Nephron (organoid): Measurements from ENCODE around the gene CSAD.

Experiments
- H3K27ac Mint-ChIP-seq, 3 experiments: 2 replicates each; pipeline ENCODE4 v1.8.0; 2020; ENCODE audit warnings: mixed read lengths in 3 of 3, mild to moderate bottlenecking in 2 of 3, moderate library complexity in 1 of 3
- H3K27me3 Mint-ChIP-seq: 2 replicates; pipeline ENCODE4 v1.8.0; 2021; ENCODE audit warnings: low read depth, mild to moderate bottlenecking, moderate library complexity, mixed read lengths
- H3K36me3 Mint-ChIP-seq: 2 replicates; pipeline ENCODE4 v1.8.0; 2020; ENCODE audit warnings: low read depth, mixed read lengths
- H3K4me1 Mint-ChIP-seq: 2 replicates; pipeline ENCODE4 v1.8.0; 2020; ENCODE audit warnings: mixed read lengths
- H3K4me3 Mint-ChIP-seq, 3 experiments: 2 replicates each; pipeline ENCODE4 v1.8.0; 2020; ENCODE audit warnings: mild to moderate bottlenecking in 3 of 3, mixed read lengths in 3 of 3, moderate library complexity in 2 of 3
- H3K9me3 Mint-ChIP-seq: 2 replicates; pipeline ENCODE4 v1.8.0; 2020; ENCODE audit warnings: mixed read lengths
- CTCF ChIP-seq, 3 experiments: fragments of 200-600 bp; sonication (generic); IDR thresholded peaks; one replicate each; pipeline ENCODE4 v1.5.0; 2021; ENCODE audit warnings: antibody characterized with exemption in 3 of 3; ENCODE audit not compliant: unreplicated experiment in 3 of 3

CSAD gene

GRCh38 chr12:53222806-53223261 lies 42.1 kb upstream of the CSAD start:
- no peak for TF ChIP-seq CTCF (IDR thresholded peaks at IDR 0.05; ENCODE audit: unreplicated experiment in 3 of 3)

GRCh38 chr12:53222170-53222721 lies 41.5 kb upstream of the CSAD start:
- H3K27ac Mint-ChIP-seq = peak overlapping the region; percentile 87 to 98 (median 97)
- peak overlapping the region; percentile 76 to 81 (median 79) for H3K4me3 Mint-ChIP-seq
- H3K27me3 Mint-ChIP-seq = peaks cover 17% of the 10 kb centered on the region
- H3K4me1 Mint-ChIP-seq = peaks cover 72% of the 10 kb centered on the region
- no peak for TF ChIP-seq CTCF (IDR thresholded peaks at IDR 0.05; ENCODE audit: unreplicated experiment in 3 of 3)
- peaks cover 4% of the 10 kb centered on the region for H3K36me3 Mint-ChIP-seq
- no peaks in the 10 kb centered on the region for H3K9me3 Mint-ChIP-seq

More at GRCh38 chr12:53222806-53223261, 42.1 kb upstream of the CSAD start:
- peak overlapping the region; percentile 76 to 81 (median 79) for H3K4me3 Mint-ChIP-seq
- peak overlapping the region; percentile 87 to 98 (median 97) for H3K27ac Mint-ChIP-seq
- H3K27me3 Mint-ChIP-seq = peaks cover 17% of the 10 kb centered on the region
- H3K36me3 Mint-ChIP-seq = peaks cover 4% of the 10 kb centered on the region
- H3K9me3 Mint-ChIP-seq = no peaks in the 10 kb centered on the region
- peaks cover 68% of the 10 kb centered on the region for H3K4me1 Mint-ChIP-seq

- Mint-ChIP-seq H3K4me3 (peak overlapping the region; percentile 84 to 91 (median 89)), H3K27me3 (peaks cover 13% of the 10 kb centered on the region), H3K9me3 (no peaks in the 10 kb centered on the region), H3K36me3 (no peaks in the 10 kb centered on the region), H3K27ac (peak overlapping the region; percentile 87 to 98 (median 97)), H3K4me1 (peaks cover 74% of the 10 kb centered on the region)
- TF ChIP-seq CTCF (IDR thresholded peaks at IDR 0.05; ENCODE audit: unreplicated experiment in 3 of 3) = peak in 1 of 3 experiments; percentile 22
These were observed 40.7 kb upstream of the CSAD start for GRCh38 chr12:53221203-53222080.

GRCh38 chr12:53220694-53221202 lies 40.0 kb upstream of the CSAD start:
- no peak for TF ChIP-seq CTCF (IDR thresholded peaks at IDR 0.05; ENCODE audit: unreplicated experiment in 3 of 3)

GRCh38 chr12:53219956-53220693 lies 39.4 kb upstream of the CSAD start:
- peaks cover 4% of the 10 kb centered on the region for H3K36me3 Mint-ChIP-seq
- no peaks in the 10 kb centered on the region for H3K9me3 Mint-ChIP-seq
- H3K27ac Mint-ChIP-seq = peak overlapping the region; percentile 87 to 96 (median 94)

More at GRCh38 chr12:53220694-53221202, 40.0 kb upstream of the CSAD start:
- Mint-ChIP-seq H3K36me3 (no peaks in the 10 kb centered on the region), H3K9me3 (no peaks in the 10 kb centered on the region), H3K27me3 (peaks cover 13% of the 10 kb centered on the region), H3K4me1 (peaks cover 75% of the 10 kb centered on the region), H3K27ac (peak overlapping the region; percentile 87 to 96 (median 94)), H3K4me3 (peak overlapping the region; percentile 84 to 91 (median 89))

More at GRCh38 chr12:53219956-53220693, 39.4 kb upstream of the CSAD start:
- no peak for TF ChIP-seq CTCF (IDR thresholded peaks at IDR 0.05; ENCODE audit: unreplicated experiment in 3 of 3)
- H3K27me3 Mint-ChIP-seq = peaks cover 12% of the 10 kb centered on the region
- H3K4me1 Mint-ChIP-seq = peaks cover 69% of the 10 kb centered on the region
- H3K4me3 Mint-ChIP-seq = peak overlapping the region; percentile 91 to 97 (median 93)
